ENCODE measurements around the gene ZNF573. TPM values are rescaled to one million over a fixed set of nuclear protein-coding genes. Genes with fewer than 3 reads are reported as not detected.

The ZNF573 gene
- total RNA-seq, 1 donor from 2014 or later: 12.7 TPM

DNA sequence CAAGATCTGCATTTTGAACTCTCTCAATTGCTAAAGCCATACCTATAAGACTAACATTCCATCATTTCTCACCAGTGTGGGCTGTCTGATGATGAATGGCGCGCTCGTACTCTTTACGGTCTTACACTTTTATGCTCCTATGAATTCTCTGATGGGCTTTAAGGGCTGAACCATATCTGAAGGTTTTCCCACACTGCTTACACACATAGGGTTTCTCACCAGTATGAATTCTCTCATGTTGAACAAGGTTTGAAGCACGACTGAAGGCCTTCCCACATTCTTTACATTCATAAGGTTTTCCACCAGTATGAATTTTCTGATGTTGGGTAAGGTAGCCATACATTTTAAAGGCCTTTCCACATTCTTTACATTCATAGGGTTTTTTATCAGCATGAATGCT is 41.0 kb downstream of the ZNF573 start:
- H3K4me3 Mint-ChIP-seq (ENCODE audit: unreplicated experiment): no peak overlapping the region
- H3K4me1 Mint-ChIP-seq (ENCODE audit: unreplicated experiment): no peaks in the 10 kb centered on the region
- TF ChIP-seq, protein P1, sequence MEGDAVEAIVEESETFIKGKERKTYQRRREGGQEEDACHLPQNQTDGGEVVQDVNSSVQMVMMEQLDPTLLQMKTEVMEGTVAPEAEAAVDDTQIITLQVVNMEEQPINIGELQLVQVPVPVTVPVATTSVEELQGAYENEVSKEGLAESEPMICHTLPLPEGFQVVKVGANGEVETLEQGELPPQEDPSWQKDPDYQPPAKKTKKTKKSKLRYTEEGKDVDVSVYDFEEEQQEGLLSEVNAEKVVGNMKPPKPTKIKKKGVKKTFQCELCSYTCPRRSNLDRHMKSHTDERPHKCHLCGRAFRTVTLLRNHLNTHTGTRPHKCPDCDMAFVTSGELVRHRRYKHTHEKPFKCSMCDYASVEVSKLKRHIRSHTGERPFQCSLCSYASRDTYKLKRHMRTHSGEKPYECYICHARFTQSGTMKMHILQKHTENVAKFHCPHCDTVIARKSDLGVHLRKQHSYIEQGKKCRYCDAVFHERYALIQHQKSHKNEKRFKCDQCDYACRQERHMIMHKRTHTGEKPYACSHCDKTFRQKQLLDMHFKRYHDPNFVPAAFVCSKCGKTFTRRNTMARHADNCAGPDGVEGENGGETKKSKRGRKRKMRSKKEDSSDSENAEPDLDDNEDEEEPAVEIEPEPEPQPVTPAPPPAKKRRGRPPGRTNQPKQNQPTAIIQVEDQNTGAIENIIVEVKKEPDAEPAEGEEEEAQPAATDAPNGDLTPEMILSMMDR (IDR thresholded peaks at IDR 0.05): no peak
- H3K27me3 Mint-ChIP-seq (ENCODE audit: unreplicated experiment): no peaks in the 10 kb centered on the region
- no peak for DNase-seq (ENCODE audit: extremely low spot score, unreplicated experiment)
- peaks cover 68% of the 10 kb centered on the region for H3K36me3 Mint-ChIP-seq (ENCODE audit: unreplicated experiment)
- no peak overlapping the region for H3K27ac Mint-ChIP-seq (ENCODE audit: unreplicated experiment)
- H3K9me3 Mint-ChIP-seq (ENCODE audit: unreplicated experiment): peaks cover 72% of the 10 kb centered on the region

DNA sequence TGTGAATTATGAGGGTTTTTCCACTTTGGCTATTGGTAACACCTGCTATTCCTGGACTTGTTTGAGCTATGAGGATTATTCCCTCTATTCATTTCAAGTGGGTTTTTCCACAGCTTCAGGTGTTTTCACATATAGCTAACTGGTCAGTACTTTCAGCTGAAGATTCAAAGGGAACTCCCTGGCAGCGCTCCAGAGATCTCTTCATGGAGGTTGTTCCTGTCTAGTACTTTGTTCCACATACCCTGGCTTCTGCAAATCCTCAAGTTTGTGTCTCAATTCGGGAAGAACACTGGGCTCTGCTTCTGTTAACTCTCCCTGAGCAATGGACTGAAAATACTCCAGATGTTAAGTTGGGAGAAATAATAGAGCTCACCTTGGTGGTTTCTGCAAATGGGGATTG is 54.2 kb downstream of the ZNF573 start:
- no peak overlapping the region for H3K27ac Mint-ChIP-seq (ENCODE audit: unreplicated experiment)
- TF ChIP-seq, protein P1 (IDR thresholded peaks at IDR 0.05): no peak
- no peaks in the 10 kb centered on the region for H3K9me3 Mint-ChIP-seq (ENCODE audit: unreplicated experiment)
- peaks cover 7% of the 10 kb centered on the region for H3K36me3 Mint-ChIP-seq (ENCODE audit: unreplicated experiment)
- no peaks in the 10 kb centered on the region for H3K27me3 Mint-ChIP-seq (ENCODE audit: unreplicated experiment)
- DNase-seq (ENCODE audit: extremely low spot score, unreplicated experiment): no peak
- H3K4me3 Mint-ChIP-seq (ENCODE audit: unreplicated experiment): no peak overlapping the region
- H3K4me1 Mint-ChIP-seq (ENCODE audit: unreplicated experiment): no peaks in the 10 kb centered on the region

DNA sequence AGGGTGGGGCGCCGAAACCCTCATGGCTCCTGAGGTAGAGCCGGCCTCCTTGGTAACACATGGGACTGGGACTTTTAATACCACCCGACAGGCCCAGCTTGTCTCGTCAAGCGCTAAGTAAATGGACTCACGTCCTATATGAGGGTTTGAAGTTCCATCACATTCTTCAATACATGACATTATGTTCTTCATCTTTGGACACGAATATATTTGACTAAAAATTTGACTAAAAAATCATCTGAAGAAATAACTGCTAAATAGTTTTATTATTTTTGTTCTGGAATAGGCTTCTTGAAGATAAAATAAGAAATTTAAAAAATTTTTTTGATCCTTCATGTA is 59.5 kb downstream of the ZNF573 start:
- TF ChIP-seq, protein P1 (IDR thresholded peaks at IDR 0.05): peak; percentile 14
- H3K9me3 Mint-ChIP-seq (ENCODE audit: unreplicated experiment): no peaks in the 10 kb centered on the region
- H3K36me3 Mint-ChIP-seq (ENCODE audit: unreplicated experiment): peaks cover 12% of the 10 kb centered on the region
- no peak for DNase-seq (ENCODE audit: extremely low spot score, unreplicated experiment)
- H3K4me1 Mint-ChIP-seq (ENCODE audit: unreplicated experiment): peaks cover 13% of the 10 kb centered on the region
- H3K4me3 Mint-ChIP-seq (ENCODE audit: unreplicated experiment): peak overlapping the region; percentile 86
- peak overlapping the region; percentile 78 for H3K27ac Mint-ChIP-seq (ENCODE audit: unreplicated experiment)
- H3K27me3 Mint-ChIP-seq (ENCODE audit: unreplicated experiment): no peaks in the 10 kb centered on the region

DNA sequence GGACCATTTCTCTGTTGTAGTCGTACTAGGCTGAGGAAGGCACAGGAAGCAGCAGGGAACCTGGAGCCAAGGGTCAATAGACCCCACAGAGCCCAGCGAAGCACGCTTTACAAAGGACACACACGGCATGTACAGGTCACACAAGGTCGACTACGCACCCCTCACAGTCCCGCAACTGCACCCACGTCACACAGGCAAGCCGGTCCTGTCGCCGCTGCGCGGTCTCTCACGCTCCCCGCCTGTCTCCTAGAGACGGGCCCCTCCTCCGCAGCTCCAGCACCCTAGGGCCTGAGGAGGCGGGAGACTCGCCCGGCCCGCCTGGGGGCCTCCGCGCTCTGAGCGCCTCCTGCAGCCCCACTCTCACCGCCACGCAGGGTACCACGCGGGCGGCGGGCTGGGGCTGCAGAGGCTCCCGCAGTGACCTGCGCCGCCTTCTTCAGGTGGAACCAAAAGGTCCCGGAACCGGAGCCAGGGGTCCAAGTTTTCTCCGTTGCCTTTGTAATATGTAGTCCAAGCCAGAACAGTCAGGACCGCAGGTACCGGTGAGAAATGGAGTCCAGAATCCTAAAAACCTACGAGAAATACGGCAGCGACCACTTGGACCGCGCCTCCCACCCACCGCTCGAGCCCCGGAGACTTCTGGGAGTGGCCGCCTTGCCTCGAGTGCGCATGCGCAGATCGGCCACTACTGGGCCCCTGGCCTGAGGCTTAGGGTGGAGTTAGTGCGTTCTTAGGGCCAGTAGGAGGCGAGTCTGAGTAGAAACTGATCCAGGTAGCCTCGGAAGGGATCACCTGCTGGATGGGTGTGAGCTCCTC is 60.1 kb downstream of the ZNF573 start, which contains the start of gene ZNF607:
ZNF607 (minus strand) TSS at position 651 of the 816 bp plus-strand sequence. CDS start 8,143 bp downstream, outside the sequence.
- H3K36me3 Mint-ChIP-seq (ENCODE audit: unreplicated experiment): peaks cover 12% of the 10 kb centered on the region
- H3K4me1 Mint-ChIP-seq (ENCODE audit: unreplicated experiment): peaks cover 13% of the 10 kb centered on the region
- H3K9me3 Mint-ChIP-seq (ENCODE audit: unreplicated experiment): no peaks in the 10 kb centered on the region
- peak within 1 kb of the TSS; percentile 86 for H3K4me3 Mint-ChIP-seq (ENCODE audit: unreplicated experiment)
- TF ChIP-seq, protein P1 (IDR thresholded peaks at IDR 0.05): peak; percentile 65
- DNase-seq (ENCODE audit: extremely low spot score, unreplicated experiment): peak; percentile 96
- H3K27me3 Mint-ChIP-seq (ENCODE audit: unreplicated experiment): no peaks in the 10 kb centered on the region
- H3K27ac Mint-ChIP-seq (ENCODE audit: unreplicated experiment): peak within 1 kb of the TSS; percentile 84

DNA sequence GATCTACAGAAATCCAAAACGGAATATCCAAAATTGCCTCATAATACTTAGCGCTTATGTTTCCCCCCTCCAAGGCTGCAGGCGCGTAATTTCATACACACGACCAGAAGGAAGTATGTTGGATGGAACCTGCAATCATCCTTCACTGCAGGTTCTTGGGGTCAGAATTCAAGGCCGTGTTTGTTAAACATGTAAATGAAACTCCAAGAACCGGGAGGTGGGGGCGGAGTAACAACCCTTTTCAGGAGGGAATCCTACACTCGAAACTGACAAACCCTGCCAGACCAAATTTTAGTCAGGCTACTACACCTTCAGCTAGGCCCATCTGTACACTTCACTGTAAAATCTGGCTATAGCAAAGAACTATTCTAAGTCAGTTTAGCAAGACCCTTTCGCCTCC is 61.1 kb downstream of the ZNF573 start:
- TF ChIP-seq, protein P1 (IDR thresholded peaks at IDR 0.05): no peak
- Mint-ChIP-seq H3K4me1 (ENCODE audit: unreplicated experiment) (peaks cover 13% of the 10 kb centered on the region), H3K9me3 (ENCODE audit: unreplicated experiment) (no peaks in the 10 kb centered on the region), H3K4me3 (ENCODE audit: unreplicated experiment) (peak overlapping the region; percentile 86), H3K27me3 (ENCODE audit: unreplicated experiment) (no peaks in the 10 kb centered on the region), H3K27ac (ENCODE audit: unreplicated experiment) (peak overlapping the region; percentile 84), H3K36me3 (ENCODE audit: unreplicated experiment) (peaks cover 12% of the 10 kb centered on the region)
- DNase-seq (ENCODE audit: extremely low spot score, unreplicated experiment): no peak
